ENCODE data around the gene RWDD2A.

- TF ChIP-seq CTCF (IDR thresholded peaks at IDR 0.05; ENCODE audit: insufficient read depth, low read length, poor library complexity, severe bottlenecking) (no peak), EZH2phosphoT487 (conservative IDR thresholded peaks at IDR 0.05; ENCODE audit: low read length) (no peak)
These were observed 2.5 kb upstream of the RWDD2A start for GRCh38 chr6:83190626-83191025.

Measured in SU-DHL-6 (cell line).